CD4-positive, alpha-beta T cell treated with Interleukin-1 beta for 1 hour (primary cell): ENCODE data around the gene JADE3.

Experiments
- DNase-seq, 2 donors: peaks; one replicate each; pipeline ENCODE4 v3.0.0-alpha.2; 2020 to 2022

JADE3 gene

DNA sequence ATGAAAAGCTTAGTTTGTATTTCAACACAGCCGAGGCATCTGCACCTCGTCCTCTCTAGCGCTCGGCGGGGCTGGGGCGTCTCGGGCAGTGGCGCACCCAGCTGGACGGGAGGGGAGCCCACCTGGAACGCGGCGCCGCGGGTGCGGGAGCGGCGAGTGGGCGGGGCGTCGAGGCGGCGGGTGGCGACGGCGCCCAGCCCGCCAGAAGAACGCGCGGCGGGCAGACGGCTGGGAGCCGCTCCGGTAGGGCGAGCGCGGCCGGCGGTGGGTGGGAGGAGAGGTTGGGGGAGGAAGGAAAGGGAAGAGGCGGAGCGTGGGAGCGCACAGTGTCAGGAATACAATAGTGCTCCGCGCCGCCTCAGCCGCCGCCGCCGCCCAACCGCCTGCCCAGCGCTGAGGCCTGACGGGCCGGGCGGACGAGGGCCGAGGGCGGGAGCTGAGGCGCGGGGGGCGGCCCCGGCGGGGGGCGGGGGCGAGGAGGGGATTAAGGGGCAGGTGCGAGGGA, at the start of gene JADE3:
Gene JADE3, plus strand, starts transcription at position 324 of the 505 bp plus-strand sequence. CDS start 72,474 bp downstream, outside the sequence.
- DNase-seq: peak; percentile 19 to 35

DNA sequence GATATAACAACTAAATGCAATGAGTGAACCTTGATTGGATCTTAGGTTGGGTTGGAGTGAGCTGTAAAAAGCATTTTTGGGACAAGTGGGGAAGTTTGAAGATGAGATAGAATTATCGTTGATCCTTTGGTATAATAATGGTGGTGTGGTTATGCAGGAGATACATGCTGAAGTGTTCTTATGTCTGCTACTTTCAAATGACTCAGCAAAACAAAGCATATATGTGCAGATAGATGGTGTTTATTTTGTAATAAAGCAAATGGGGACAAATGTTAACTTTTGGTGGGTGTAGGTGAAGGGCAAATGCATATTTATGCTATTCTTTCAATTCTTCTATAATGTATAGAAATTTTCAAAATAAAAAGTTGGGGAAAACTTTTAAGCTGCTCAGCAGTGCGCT, 49.1 kb upstream of the JADE3 start:
- DNase-seq: no peak

DNA sequence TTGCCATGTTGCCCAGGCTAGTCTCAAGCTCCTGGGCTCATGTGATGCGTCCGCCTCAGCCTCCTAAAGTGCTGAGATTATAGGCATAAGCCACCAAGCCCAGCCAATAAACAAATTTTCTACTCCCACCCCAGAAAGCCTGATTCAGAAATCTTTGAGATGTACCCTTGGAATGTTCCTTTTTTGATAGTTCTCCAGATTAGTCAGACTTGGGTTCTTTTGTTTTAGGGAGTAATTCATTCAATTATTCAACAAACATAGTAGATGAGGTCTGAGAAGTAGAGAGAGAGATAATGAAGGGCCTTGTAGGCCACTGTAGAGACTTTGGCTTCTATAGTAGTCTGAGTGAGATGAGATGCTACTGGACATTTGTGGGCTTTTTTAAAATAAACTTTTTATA, 47.6 kb upstream of the JADE3 start:
- no peak for DNase-seq

DNA sequence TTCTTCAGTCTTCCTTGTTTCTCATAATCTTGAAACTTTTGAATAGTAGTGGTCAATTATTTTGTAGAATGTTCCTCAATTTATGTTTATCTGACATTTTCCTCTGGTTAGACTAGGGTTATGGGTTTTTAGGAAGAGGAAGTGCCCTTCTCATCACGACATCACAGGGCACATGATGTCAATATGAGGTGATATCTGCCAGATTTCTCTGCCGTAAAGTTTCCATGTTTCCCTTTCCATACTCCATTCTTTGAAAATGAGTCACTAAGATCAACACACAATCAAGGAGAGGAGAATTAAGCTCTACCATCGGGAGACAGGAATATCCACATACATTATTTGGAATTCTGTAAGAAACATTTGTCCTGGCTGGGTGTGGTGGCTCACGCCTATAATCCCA, 46.9 kb upstream of the JADE3 start:
- DNase-seq: no peak

DNA sequence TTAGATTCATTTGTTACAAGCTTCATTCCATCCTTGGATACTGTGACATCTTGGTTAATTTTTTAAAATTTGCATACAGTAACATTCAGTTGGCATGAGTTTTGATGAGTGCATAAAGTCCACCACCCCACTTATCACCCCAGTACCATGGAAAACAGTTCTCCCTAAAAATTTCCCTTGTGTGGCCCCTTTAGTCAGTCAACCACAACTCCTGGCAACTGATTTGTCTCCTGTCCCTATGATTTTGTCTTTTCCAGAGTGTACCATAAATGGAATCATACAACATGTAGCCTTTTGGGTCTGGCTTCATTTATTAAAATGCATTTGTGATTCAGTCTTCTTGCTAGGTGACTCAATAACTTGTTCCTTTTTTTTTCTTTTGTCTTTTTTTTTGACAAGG, 45.5 kb upstream of the JADE3 start:
- DNase-seq: no peak

DNA sequence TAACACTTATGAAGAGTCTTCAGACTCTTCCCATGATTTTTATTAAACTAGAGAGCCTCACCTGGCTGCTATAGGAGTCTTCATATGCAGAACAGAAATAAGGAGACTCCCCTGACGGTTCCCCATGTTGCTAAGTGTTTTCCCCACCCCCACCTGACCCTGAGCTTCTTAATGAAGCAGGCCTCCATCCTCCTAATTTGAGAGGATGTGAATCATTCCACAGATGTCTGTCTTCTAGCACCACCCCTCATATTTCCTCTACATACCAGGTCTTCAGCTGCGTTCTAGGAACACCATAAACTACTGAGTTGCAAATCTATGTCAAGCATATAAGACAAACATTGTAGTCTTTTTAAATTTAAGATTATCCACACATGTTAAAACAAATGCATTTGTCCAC, 38.5 kb upstream of the JADE3 start:
- DNase-seq: no peak

DNA sequence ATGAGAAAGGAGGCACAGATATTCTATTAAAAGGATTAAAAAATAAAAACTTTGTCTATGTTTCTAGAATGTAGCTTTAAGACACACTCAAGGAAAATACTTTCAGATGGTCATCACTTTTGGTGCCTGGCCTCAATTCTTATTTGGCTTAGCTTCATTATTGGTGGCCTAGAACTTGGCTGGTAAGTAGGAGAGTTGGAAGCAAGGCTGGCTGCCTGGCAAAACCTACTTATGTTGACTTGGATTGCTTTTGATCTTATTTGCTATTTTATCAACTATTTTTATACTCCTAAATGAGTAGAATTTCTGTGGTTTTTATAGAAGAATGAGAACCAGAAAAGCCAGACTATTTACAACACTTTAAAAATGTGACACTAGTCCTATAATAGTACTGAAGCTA, 35.3 kb upstream of the JADE3 start:
- no peak for DNase-seq

DNA sequence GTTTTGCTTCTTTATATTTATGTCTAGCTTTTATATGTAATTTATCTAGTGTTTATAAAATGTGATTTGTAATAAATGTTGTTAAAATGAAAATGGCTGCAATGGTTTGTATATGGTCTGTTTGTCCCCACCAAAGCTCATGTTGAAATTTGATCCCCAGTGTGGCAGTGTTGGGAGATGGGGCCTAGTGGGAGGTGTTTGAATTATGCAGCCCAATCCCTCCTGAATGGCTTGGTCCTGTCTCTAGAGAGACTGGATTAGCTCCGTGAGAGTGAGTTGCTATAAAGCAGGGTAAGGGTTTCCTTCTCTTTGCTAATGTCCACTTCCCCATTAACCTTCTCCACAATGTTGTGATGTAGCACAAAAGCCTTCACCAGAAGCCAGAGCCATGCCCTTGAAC, 30.0 kb upstream of the JADE3 start:
- DNase-seq: no peak

DNA sequence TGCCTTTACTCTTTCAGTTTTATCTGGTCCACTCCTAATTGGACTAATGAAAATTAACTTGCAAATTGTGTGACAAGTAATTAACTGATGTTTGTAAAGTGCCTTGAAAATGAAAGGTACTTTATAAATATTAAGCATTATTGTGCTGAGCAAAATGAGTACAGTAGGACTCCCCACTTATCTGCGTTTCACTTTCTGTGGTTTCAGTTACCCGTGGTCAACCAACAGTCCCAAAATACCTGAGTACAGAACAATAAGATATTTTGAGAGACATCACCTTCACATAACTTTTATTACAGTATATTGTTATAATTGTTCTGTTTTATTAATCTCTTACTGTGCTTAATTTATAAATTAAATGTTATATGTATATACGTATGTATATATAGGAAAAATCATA, 27.4 kb upstream of the JADE3 start:
- DNase-seq: no peak

DNA sequence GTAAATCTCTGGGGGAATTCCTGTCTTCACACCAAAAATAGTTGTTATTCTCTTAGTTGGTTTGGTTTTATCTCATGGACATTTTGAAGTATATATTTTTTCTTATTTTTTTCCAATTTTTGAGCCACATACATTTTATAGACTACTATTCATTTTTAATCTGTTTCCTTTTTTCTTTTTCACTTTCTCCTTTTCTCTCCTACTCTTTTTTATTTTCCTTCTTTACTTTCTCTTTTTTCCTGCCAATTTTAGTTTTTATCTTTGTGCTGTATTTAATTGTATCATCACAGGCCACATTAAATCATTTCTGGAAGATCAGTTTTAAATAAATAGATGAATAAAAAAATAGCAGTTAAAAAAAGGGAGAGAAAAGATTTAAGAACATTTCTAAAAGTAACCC, 14.0 kb upstream of the JADE3 start:
- no peak for DNase-seq

DNA sequence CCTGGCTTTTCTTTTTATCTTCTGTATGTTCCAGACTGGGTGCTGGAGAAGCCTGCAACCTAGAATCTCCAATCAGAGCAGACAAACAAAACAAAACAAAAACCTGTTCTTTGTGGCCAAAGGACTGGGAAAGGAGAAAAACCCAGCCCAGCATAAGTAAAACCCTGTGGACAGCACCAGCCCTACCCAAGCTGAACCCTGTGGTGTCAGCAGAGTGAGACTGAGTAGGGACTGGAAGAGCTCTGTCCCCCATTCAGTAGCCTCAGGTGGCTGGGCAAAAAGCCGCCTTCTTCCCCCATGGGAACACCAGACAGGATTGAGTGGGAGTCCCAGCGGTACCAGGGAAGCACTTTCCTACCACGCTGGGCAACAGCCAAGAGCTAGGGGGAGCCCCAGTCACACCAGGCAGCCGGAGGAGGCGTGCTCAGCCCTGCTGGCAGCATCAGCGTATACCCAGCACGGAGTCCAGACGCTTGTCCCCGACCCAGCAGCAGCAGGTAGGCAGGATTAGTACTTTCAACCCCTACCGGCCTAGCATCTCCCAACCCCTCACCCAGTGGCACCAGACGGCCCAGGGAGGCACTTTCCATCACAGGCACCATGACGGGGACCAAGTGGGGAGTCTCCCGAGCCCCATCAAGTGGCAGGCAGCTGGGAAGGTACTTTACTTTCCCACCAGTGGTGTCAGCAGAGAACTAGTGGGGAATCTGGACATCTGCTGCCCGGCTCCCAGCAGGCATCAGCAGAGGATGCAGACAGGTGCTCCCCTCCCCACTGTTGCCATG, 8.6 kb upstream of the JADE3 start:
- DNase-seq: peak; percentile 53 to 61

DNA sequence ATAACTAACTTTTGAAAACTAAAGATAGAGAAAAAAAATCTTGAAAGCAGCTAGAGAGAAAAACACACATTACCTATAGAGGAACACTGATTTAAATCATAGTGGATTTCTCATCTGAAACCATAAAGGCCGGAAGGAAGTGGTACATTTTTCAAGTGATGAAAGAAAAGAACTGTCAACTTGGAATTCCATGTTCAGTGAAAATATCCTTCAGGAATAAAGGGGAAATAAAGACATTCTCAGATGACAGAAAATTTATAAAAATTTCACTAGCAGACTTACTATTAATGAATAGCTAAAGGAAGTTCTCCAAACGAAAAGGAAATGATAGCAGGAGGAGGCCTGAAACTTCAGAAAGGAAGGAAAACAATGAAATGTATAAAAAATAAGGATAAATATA, 7.6 kb upstream of the JADE3 start:
- DNase-seq: no peak

DNA sequence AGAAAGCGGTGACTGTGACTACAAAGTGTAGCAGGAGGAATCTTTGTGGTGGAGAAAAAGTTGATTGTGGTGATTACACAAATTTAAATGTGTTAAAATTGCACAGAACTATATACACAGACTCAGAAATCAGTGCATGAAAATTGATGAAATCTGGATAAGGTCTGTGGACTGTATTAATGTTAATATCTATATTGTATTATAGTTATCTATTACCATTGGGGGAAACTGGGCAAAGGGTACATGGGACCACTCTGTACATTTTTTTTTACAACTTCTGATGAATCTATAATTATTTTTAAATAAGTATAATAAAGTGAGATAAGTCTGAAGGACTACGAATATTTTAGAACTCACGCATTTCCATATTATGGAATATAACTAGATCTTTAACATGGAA, 1.8 kb upstream of the JADE3 start:
- DNase-seq: no peak

DNA sequence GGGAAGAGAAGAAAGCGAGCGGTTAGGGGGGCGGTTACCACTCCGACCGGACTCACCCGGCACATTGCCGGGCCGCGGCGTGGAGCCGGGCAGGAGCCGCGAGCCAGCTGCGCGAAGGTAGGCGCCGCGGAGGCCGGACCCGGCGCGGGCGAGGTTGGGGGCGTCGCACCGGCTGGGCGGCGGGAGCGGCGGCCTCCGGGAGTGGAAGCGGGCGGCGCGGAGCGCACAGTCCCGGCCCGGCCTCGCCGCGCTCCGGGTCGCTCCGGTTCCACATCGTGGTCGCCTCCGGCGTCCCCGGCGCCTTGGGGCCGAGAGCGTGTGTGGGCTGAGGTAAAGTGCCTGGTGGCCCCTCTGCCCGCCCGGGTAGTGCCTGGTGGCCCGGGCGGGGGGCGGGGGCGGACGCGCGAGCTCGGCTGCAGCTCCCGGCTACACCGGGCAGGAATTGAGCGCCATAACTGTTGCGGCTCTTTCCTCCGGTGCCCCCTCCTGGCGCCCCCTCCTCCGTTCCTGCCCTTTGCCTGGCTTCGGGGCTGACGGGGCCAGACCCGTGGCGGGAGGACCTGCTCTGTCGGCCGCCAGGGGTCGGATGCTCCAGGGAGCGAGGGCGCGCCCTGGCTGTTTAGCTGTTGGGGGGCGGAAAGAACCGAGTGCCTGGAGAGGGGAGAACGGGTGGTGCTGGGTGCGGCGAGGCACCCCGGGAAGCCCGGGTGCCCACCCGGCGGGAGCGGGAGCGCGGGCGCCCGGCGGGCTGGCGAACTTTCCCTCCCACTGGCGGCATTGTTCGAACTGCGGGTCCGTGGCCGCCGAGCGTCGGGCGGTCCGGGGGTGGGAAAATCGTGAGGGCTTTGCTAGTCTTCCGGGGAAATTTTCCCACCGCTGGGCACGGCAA, 626 bp downstream of the JADE3 start:
- DNase-seq: peak; percentile 19 to 43

DNA sequence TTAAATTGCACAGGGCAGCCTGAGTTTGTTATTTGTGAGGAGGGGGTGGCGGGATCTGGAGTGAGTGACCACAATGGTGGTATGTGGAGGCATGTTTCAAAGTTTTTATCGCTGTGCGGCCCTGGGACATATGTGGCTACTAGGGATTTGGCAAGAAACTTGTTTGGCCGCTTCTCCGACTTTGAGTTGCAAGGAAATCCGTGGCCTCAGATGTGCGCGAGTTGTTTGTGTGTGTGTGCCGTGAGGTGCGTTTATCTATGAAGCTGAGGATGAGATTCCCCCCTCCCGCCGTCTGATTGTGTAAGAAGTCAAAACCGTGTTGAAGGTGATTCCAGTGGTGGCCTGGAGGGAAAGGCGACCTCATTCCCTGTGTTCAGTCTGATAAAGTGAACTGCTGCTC, 1.4 kb downstream of the JADE3 start:
- DNase-seq: no peak

DNA sequence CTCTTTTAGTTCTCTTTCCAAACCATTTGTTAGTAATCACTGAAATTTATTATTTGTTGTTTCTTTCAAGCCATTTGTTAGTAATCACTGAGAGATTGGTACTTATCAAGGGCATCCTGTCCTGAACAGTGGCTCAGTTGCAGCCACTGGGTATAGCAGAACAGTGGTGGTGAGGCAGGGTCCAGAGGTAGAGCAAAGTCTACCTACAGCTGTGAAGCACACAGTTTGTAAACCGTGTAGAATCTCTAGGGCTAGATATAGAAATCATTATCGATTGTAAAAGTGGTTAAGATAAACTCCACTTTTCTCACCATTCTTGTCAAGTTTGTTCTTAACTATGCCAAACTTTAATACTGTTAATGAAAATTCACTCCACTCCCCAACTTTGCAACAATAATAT, 4.1 kb downstream of the JADE3 start:
- DNase-seq: no peak

DNA sequence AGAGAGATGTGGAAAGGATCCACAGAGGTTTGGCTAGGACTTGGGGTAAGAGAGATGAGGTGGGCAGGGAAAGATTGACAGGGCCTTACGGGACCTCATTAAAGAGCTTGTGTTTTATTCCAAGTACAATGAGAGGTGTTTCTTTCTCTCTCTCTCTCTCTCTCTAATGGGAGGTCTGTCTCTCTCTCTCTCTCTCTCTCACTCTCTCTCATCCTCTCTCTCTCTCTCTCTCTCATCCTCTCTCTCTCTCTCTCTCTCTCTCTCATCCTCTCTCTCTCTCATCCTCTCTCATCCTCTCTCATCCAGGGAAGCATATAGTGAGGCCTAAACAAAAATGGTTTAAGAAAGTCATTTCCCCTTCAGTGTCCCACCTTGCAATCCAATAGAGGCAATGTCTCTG, 5.4 kb downstream of the JADE3 start:
- DNase-seq: no peak

DNA sequence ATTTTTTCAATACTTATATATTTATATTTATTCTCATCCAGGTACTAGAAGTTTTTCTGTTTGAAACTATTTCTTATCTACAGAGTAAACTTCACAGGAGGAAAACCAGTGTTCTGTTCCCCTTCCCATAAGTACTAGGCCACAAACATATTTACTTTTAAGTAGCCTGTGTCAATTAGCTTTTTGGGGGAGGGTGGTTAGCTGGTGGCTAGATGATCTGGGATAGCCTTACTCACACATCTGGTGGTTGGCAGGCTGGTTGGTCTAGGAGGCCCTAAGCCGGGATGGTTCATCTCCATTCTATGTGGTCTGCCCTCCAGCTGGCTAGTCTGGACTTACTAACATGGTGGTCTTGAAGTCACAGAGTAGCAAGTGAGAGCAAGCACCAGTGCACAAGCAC, 6.2 kb downstream of the JADE3 start:
- DNase-seq: no peak

DNA sequence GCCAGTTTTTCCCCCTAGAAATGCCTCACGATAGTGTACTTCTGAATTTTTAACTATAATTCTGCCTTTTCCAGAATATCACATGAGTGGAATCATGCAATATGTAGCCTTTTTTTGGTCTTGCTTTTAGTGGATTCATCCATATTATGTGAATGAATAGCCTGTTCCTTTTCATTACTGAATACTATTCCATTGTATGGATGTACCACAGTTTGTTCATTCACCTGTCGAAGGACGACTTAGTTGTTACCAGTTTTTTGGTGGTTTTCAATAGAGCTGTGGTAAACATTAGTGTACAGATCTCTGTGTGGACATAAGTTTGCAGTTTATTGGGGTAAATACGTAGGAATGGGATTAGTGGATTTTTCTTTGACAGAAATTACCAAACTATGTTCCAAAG, 8.0 kb downstream of the JADE3 start:
- no peak for DNase-seq

DNA sequence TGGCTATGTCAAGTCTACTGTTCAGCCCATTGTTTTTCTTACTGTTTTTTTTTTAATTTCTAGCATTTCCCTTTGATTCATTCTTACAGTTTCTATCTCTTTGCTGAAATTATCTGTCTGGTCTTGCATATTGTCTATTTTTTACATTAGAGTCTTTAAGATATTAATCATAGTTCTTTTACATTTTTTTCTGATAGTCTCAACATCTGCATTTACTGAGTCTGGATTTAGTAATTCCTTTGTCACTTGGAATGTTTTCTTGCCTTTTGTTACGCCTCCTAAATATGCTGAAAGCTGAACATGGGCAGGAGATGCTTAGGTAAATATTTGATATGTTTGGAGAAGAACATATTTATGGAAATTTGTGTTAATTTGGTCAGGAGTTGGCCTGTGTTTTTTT, 10.4 kb downstream of the JADE3 start:
- DNase-seq: no peak

DNA sequence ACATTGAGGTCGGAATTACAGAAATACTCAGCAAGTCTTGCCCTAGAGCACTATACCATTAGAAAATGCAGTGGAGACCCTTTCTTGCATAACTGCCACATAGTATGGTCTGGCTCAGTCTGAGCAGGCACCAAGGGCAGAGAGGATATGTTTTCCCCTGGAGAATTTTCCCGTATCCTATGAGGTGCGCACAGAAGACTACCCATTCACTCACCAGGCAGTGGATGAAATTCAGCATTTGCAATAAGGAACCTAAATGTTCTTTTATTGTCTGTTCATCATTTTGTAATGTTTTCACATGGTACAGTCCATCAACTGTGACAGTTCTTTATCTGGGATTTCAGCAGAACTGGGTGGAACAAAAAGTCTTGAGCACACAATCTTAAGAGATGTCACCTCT, 15.5 kb downstream of the JADE3 start:
- no peak for DNase-seq

DNA sequence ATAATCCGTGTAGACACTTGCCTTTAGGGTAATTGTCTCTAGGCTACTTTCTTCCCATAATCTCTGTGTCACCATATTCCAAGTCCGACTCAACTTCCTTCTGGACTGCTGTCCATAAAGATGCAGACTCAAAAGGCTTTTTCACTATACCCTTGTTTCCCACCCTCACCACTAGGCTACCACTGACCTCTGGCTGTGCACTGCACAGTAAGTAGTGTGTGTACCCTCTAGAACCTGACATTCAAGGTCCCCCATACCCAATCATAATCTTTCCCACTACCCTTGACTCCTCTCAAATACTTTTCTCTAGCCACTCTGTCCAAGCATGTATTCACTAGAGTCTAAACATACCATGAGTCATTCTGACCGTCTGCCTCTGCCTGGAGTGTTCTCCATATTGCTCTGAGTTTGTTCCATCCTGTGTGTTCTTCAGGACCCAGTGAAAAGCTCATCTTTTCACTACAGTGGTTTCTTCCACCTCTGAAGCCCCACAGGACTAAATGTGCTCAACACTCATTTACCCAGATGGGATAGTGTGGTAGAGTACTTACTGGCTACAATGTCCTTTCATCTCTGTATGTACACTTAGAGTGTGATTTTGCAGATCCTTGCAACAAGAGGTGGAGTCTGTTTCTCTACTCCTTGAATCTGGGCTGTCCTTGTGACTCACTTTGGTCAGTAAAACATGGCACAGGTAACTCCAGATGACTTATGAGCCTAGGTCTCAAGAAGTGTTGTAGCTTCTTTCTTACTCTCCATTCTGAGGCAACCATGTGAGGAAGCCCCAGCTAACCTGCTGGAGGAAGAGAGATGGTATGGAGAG, 17.4 kb downstream of the JADE3 start:
- no peak for DNase-seq

DNA sequence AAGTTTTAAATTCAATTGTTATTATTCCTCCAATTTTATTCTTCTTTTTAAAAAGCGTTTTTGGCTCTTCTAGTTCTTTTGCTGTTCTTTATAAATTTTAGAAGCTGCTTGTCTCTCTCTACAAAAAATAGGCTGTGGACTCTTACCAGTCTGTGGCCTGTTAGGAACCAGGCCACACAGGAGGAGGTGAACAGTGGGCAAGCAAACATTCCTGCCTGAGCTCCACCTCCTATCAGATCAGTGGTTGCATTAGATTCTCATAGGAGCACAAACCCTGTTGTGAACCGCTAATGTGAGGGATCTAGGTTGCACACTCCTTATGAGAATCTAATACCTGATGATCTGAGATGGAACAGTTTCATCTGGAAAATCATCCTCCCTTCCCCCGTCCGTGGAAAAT, 23.1 kb downstream of the JADE3 start:
- no peak for DNase-seq
